Mesothelial cell of epicardium (in vitro differentiated cells): ENCODE measurements around the gene SECTM1. TPM values are rescaled to one million over a fixed set of nuclear protein-coding genes. Genes with fewer than 3 reads are reported as not detected.

ENCODE experiments used
- DNase-seq, 2 experiments: peaks; one replicate each; pipeline ENCODE4 v3.0.0; 2021; ENCODE audit warnings: low spot score in 2 of 2; ENCODE audit not compliant: unreplicated experiment in 2 of 2
- H3K27ac Mint-ChIP-seq: 2 replicates; pipeline ENCODE4 v1.8.0; 2021; ENCODE audit warnings: mixed read lengths
- H3K27me3 Mint-ChIP-seq: 2 replicates; pipeline ENCODE4 v1.8.0; 2021; ENCODE audit warnings: low read depth, mixed read lengths
- H3K36me3 Mint-ChIP-seq: 2 replicates; pipeline ENCODE4 v1.8.0; 2021; ENCODE audit warnings: mixed read lengths
- H3K4me1 Mint-ChIP-seq: 2 replicates; pipeline ENCODE4 v1.8.0; 2021; ENCODE audit warnings: mixed read lengths
- H3K4me3 Mint-ChIP-seq: 2 replicates; pipeline ENCODE4 v1.8.0; 2021; ENCODE audit warnings: mild to moderate bottlenecking, moderate library complexity, mixed read lengths
- H3K9me3 Mint-ChIP-seq: 2 replicates; pipeline ENCODE4 v1.8.0; 2021; ENCODE audit warnings: mixed read lengths
- total RNA-seq: library from RNA; stranded (reverse); gene quantifications from 3 replicates; pipeline ENCODE4 v1.2.1, GENCODE V29; 2021
- TF ChIP-seq, protein P1 (sequence below): fragments of 200-600 bp; sonication (generic); IDR thresholded peaks from one replicate; pipeline ENCODE4 v1.5.0; 2021; ENCODE audit warnings: antibody characterized with exemption; ENCODE audit not compliant: unreplicated experiment

The SECTM1 gene
- total RNA-seq, 1 donor from 2014 or later: 7.0 TPM

DNA sequence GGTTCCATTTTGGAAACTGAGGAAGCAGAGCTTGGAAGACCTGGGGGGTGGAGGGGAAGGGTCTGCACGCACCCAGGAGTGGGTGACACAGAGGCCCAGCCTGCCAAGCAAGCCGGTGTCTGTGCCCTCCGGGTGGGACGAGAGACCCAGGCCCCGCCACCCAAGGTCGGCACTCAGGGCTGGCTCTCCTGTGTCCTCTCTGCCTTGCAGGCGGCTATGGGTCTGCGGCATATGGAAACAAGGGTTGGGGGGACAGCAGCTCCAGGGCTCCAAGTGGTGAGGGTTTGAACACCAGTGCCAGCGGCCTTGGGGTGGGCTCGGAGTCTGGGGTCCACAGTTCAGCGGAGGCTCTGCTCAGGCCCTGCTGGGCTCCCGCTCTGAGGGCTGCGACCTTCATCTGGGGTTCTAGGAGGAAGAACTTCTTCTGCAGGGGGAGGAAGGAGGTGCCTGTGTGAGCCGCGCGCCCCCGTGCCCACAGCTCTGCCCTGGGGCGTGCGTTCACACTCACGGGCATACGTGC is 11.6 kb downstream of the SECTM1 start:
- Mint-ChIP-seq H3K36me3 (no peaks in the 10 kb centered on the region), H3K4me3 (no peak overlapping the region), H3K9me3 (no peaks in the 10 kb centered on the region), H3K4me1 (peaks cover 16% of the 10 kb centered on the region), H3K27me3 (peaks cover 16% of the 10 kb centered on the region), H3K27ac (no peak overlapping the region)
- DNase-seq: no peak
- TF ChIP-seq, protein P1, sequence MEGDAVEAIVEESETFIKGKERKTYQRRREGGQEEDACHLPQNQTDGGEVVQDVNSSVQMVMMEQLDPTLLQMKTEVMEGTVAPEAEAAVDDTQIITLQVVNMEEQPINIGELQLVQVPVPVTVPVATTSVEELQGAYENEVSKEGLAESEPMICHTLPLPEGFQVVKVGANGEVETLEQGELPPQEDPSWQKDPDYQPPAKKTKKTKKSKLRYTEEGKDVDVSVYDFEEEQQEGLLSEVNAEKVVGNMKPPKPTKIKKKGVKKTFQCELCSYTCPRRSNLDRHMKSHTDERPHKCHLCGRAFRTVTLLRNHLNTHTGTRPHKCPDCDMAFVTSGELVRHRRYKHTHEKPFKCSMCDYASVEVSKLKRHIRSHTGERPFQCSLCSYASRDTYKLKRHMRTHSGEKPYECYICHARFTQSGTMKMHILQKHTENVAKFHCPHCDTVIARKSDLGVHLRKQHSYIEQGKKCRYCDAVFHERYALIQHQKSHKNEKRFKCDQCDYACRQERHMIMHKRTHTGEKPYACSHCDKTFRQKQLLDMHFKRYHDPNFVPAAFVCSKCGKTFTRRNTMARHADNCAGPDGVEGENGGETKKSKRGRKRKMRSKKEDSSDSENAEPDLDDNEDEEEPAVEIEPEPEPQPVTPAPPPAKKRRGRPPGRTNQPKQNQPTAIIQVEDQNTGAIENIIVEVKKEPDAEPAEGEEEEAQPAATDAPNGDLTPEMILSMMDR: no peak

GRCh38 chr17:82320956-82321927 is 12.3 kb downstream of the SECTM1 start:
- DNase-seq: peak in 1 of 2 experiments; percentile 65
- Mint-ChIP-seq H3K27ac (no peak overlapping the region), H3K9me3 (no peaks in the 10 kb centered on the region), H3K27me3 (peaks cover 16% of the 10 kb centered on the region), H3K4me1 (peaks cover 15% of the 10 kb centered on the region), H3K4me3 (no peak overlapping the region), H3K36me3 (no peaks in the 10 kb centered on the region)
- TF ChIP-seq, protein P1: peak; percentile 83

DNA sequence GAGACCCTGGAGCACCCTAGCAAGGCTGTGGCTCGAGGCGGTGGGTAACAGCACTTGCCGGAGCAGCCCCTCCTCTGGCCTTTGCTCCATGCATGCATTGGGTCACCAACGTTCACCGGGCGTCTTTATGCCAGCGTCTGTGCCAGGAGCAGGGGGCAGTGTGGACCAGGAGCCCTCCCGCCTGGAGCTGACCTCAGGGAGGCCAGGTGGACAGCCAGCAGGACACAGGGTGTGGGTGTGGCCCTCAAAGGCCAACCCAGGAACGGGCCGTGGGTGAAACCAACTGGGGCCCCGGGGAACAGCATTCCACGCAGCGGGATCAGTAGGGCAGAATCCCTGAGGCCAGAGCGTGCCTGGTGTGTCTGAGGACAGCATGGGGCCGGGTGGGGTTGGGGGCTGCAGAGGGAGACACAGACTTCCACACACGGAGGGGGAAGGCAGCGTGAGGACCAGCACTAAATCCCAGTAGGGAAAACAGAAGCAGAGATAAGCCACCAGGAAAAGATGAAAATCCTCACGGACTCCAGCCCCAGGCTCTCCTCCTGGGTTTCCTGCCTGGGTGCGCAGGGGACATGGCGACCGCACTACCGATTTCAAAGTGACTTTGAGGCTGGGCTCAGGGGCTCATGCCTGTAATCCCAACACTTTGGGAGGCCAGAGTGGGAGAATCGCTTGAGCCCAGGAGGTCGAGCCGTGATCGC is 13.3 kb downstream of the SECTM1 start:
- Mint-ChIP-seq H3K27me3 (peaks cover 22% of the 10 kb centered on the region), H3K9me3 (no peaks in the 10 kb centered on the region), H3K27ac (no peak overlapping the region), H3K4me3 (no peak overlapping the region), H3K4me1 (peaks cover 21% of the 10 kb centered on the region), H3K36me3 (no peaks in the 10 kb centered on the region)
- TF ChIP-seq, protein P1: no peak
- DNase-seq: no peak

- Mint-ChIP-seq H3K9me3 (no peaks in the 10 kb centered on the region), H3K27ac (no peak overlapping the region), H3K4me3 (no peak overlapping the region), H3K36me3 (no peaks in the 10 kb centered on the region), H3K27me3 (peaks cover 21% of the 10 kb centered on the region), H3K4me1 (peaks cover 18% of the 10 kb centered on the region)
- no peak for DNase-seq
- TF ChIP-seq, protein P1: no peak
These were observed 13.9 kb downstream of the SECTM1 start for GRCh38 chr17:82319619-82320062.

- TF ChIP-seq, protein P1: no peak
- H3K9me3 Mint-ChIP-seq: no peaks in the 10 kb centered on the region
- no peak overlapping the region for H3K4me3 Mint-ChIP-seq
- H3K27me3 Mint-ChIP-seq: peaks cover 18% of the 10 kb centered on the region
- H3K27ac Mint-ChIP-seq: no peak overlapping the region
- DNase-seq: no peak
- peaks cover 16% of the 10 kb centered on the region for H3K4me1 Mint-ChIP-seq
- no peaks in the 10 kb centered on the region for H3K36me3 Mint-ChIP-seq
These were observed 14.6 kb downstream of the SECTM1 start for GRCh38 chr17:82318772-82319606.
